Measurements from ENCODE around the gene GRAMD2A.

- no peak for TF ChIP-seq CTCF (IDR thresholded peaks at IDR 0.05)
- no peak for TF ChIP-seq POLR2A (IDR thresholded peaks at IDR 0.05)
Observed at GRCh38 chr15:72127724-72128322, 69.8 kb downstream of the GRAMD2A start.

All from tibial nerve (tissue), 3 donors.